Stimulated activated CD8-positive, alpha-beta memory T cell treated with anti-CD3 and anti-CD28 coated beads, Interleukin-12 subunit alpha, Interleukin-12 subunit beta, amount 100 ng/mL, for 24 hours (primary cell): Measurements from ENCODE around the gene ABCB11.
"Not testable (repeated sequence)": the region's sequence is repeated elsewhere in the genome, so short reads cannot be mapped to it uniquely, and the experiment has no call there.

Source experiments
- DNase-seq: peaks from one replicate; pipeline ENCODE4 v3.0.0-alpha.2; 2020; ENCODE audit errors: extremely low read depth

Gene ABCB11

DNA sequence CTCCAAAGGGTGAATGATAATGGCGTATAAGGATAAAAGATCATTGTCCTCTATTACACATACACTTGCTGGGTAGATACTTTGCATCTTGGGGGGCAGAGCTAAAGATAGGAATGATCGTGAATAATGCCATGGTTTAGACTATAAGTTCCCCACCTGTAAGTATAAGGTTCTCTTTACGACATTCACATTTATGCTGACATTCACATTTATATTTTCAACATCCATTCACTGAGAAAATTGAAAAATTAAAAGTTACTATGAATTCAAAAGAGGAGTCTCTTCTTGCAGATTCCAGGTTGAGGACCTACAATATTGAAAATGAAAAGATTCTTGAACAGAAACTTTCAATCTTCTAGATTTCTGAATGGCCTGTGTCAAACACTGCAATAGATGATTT lies 138.8 kb downstream of the ABCB11 start:
- DNase-seq, result no peak

DNA sequence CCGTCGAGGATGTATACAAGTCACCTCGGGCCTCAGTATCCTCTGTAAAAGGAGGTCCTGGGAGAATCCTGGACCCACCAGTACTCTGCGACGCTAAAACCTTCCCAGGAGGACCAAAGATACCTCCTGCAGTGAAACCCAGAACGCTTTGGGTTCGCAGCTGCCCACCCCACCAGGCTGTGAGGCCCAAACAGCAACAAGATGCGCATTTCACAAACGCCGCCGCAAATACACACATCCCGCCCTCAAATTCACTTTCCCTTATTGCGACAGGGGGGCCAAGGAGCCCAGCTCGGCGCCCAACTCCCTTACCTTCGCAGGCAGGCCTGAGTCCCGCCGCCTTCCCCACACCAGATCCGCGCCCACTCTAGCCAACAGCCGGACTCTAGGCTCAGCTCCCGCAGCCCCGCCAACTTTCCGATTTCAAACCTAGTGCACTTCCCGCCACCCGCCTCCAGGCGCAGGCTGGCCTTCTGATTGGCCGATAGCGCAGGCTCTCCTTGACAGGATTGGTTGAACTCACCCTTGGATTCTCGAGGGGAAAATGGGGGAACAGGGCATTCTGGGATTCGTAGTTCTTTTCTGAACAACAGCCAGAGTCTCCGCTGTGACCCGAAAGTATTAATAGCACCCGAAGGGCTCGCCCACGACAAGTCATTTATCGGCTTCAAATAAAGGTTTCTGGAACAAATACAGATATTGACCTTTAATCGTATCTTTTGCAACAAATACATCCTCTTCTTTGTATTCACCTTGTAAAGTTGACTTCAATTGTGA lies 140.9 kb downstream of the ABCB11 start, which contains the start of gene SPC25:
Gene SPC25 (minus strand): TSS at position 425 of the 777 bp plus-strand sequence. CDS start 911 bp downstream, outside the sequence.
- peak; percentile 66 for DNase-seq

DNA sequence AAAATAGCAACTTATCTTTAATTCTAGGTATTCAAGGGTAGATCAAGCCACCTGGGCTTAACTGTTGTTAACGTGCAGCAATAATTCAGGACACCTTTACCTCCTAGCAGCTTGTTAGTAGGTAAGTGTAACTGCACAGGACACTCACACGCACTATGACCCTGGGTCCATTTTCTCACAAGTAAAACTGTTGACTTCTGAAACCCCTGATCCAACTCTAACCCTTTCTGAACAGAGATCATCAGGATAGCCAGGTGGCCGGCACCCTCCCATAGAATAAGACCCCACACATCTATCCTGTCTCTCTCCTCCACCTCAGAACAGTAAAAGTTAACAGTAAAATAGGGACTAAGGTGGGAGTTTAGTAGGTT lies 141.5 kb downstream of the ABCB11 start:
- DNase-seq, result no peak

DNA sequence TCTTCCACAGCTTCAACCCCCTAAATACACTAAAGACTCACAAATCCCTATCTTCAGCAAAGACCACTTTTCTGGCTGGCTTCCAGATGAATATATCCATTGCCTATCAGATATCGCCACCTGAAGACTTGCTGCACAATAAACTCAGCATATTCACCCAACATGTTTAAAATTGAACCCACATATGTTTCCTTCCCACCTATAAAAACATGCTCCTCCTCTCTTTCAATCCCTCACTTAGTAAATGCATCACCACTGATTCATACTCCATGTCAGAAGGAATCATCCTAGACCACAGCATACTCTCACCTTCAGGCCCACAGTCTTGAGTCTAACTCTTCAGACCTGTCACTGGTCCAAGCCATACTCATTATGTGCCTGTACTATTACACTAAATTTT lies 146.1 kb downstream of the ABCB11 start:
- no peak for DNase-seq

DNA sequence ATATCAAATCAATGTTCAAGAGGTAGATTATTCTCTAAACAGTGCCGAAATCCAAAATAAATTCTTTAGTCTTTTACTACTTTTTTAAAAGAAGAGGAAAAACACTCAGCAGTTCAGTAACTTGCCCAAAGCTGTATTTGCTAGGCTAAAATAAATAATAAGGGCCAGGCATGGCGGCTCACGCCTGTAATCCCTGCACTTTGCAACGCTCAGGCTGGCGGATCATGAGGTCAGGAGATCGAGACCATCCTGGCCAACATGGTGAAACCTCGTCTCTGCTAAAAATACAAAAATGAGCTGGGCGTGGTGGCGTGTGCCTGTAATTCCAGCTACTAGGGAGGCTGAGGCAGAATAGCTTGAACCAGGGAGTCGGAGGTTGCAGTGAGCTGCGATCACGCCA lies 149.0 kb downstream of the ABCB11 start:
- DNase-seq, result not testable (repeated sequence)

DNA sequence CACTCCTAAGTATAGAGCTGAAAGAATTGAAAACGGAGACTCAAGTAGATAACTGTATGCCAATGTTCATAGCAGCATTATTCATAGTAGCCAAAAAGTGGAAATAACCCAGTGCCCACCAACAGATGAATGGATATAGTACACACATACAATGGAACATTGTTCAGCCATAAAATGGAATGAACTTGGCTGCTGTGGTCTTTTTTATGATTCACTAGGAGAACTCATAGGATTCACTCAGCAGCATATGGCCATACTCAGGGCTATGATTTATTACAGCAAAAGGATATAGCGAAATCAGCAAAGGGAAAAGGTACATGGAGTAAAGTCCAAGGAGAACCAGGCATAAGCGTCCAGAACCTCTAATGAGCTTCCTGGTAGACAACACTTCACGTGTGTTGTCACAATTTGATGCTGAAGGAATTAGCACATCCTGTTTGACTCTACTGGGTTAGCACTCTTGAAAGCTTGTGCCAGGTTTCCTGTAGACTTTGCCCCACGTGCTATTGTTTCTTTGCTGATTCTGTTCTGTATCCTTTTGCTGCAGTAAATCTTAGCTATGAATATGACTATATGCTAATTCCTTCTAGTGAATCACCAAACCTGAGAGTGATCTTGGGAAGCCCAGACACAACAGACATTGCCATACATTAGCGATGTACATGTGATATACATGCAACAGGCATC lies 156.6 kb downstream of the ABCB11 start:
- no peak for DNase-seq

DNA sequence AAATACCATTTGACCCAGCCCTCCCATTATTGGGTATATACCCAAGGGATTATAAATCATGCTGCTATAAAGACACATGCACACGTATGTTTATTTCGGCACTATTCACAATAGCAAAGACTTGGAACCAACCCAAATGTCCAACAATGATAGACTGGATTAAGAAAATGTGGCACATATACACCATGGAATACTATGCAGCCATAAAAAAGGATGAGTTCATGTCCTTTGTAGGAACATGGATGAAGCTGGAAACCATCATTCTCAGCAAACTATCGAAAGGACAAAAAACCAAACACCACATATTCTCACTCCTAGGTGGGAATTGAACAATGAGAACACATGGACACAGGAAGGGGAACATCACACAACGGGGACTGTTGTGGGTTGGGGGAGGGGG lies 160.3 kb downstream of the ABCB11 start:
- DNase-seq, result not testable (repeated sequence)
